Pulmonary artery endothelial cell (primary cell): Measurements from ENCODE around the gene MATN1. TPM values are rescaled to one million over a fixed set of nuclear protein-coding genes. Genes with fewer than 3 reads are reported as not detected.

ENCODE experiments used
- DNase-seq: peaks from one replicate; pipeline ENCODE4 v3.0.0-alpha.2; 2011; ENCODE audit warnings: low read depth, low spot score
- total RNA-seq: library from RNA; depleted of rRNA; stranded (reverse); fragments of >200 nt; gene quantifications from 2 replicates; pipeline ENCODE4 v1.2.3, GENCODE V29; 2014

The MATN1 gene
- total RNA-seq, 1 donor from 2014 or later = not detected

DNA sequence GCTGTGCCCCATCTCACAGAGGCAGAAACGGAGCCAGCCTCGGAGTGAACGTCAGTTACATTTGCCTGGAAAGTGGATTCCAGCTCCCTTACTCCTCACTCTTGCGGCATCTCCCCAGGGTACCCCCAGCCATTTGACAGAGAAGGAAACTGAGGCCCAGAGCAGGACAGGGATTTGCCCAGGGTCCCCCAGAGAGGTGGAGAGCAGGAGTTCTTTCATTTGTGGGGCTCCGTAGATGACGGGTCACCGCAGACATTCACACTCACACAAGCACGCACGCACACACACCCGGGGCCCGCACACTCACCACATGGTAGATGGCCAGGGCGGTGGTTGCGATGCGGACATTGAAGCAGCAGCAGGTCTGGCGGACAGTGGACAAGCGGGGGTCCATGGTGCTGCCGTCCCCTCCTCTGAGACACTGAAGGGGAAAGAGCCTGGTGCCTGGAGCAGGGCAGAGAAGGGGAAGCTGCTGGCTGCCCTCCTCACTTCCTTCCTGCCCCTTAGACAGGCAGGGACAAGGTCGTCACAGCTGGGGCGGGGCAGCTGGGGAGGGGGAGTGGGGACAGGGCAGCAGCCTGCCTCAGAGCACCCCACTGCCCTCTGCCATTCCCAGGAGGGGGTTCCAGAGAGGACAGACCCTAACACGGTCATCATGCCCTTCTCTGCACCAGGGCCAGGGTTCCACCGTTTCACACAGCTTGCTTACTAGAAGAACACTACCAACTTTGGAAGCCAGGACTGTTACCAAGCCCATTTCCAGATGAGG is 34.2 kb upstream of the MATN1 start, which contains the start of gene LAPTM5:
Gene LAPTM5, minus strand, starts transcription at position 423 of the 769 bp plus-strand sequence. Its CDS starts 29 bp downstream, at position 394.
- no peak for DNase-seq

DNA sequence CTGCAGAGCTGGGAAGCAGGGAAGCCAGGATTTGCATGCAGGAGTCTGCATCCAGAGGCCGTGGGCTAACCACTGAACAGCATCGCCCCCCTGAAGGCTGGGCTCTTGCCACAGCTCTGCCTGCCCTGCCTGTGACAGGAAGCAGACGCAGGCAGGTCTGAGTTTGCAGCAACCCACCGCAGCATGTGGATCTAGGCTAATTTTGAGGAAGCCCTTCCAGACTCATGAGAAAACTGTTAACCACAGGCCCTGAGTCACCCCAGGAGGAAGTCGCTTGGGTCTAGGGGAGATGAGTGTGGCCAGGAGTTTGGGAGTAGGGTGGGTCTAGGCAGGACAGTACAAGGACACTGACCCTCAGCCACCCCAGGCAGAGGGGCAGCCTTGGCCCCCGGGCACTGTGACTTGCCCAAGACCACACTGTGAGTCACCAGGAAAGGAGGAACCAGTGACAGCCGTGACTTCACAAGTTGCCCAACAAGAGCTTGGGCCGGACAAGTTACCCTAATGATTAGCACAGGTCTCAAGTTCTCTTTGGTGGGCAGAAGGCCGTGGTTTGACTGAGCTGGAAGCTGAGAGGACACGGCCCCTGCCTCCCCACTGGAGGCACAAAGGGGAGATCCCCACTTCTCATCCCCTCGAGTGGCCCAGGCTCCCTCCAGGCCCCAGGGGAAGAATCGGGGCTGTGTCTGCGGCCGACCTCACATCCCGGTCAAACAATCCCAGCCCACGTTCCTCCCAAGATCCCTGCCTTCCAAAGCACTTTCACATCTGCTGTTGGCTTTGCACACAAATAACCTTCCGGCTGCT is 33.4 kb upstream of the MATN1 start:
- no peak for DNase-seq

DNA sequence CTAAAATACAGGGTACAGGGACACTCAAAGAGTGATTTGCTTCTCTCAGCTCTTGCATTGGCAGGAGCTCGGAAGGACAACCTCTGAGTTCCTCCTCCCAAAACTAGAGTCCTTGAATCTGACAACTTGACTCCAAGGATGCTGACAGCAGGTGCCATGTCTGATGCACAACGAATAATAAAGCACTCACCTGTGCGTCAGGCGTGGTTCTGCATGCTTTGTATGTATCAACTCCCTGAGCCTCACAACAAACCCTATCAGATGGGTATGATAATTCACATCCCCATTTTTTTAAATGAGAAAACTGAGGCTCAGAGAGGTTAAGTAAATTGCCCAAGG is 32.8 kb upstream of the MATN1 start:
- DNase-seq = no peak

DNA sequence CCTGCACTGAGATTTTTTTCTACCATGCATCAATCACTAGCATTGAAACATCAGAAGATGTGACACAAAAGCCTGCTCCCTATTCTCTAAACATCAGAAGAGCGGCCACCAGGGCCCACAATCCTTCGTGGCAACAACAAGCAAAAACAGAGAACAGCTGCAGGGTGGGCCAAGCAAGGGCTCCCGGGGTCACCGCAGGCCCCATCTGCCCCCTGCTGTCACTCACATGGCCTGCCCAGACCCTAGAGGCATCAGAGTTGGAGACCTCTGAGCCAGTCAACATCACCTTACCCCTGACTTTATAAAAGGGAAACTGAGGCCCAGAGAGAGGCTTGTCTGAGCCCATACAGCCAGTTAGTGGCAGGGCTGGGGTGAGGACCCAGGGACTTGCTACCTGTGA is 32.4 kb upstream of the MATN1 start:
- no peak for DNase-seq

DNA sequence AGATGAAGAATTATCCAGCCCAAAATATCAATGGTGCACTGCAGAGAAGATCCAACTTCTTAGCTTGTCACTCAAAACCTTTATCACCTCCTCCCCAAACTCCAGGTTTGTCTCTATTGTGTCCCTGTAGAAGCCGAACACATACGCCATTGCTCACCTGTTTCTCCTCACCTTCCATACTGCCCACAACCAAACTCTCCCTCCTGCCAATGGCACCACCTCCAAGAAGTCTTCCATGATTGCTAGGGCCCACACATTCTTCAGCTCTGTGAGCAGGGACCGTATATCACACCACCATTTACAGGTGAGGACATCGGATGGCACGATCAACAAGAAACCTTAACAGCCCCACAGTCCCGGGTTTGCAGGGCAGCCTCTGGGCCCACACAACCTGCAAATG is 31.9 kb upstream of the MATN1 start:
- DNase-seq = no peak

DNA sequence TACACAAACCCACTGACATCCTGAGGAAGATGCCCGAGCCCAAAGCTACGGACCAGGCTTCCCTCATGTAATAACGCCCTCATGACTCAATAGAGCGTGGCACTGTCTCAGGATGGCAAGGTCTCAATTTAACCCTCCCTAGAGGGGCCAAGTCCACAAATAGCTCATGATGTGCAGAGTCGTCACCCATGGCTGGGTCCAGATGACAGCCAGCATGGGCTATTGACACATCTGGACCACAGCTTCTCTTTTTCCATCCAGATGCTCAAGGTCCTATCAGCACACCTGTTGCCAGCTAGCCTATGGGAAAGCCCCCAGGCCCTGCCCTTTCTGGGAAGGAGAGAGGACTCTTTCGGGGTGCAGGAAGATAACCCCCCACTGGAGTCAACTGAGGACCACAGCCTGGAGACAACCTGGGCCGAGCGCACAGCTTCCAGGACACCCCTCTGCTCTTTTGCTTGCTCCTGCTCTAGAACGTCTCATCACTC is 31.3 kb upstream of the MATN1 start:
- DNase-seq = no peak

DNA sequence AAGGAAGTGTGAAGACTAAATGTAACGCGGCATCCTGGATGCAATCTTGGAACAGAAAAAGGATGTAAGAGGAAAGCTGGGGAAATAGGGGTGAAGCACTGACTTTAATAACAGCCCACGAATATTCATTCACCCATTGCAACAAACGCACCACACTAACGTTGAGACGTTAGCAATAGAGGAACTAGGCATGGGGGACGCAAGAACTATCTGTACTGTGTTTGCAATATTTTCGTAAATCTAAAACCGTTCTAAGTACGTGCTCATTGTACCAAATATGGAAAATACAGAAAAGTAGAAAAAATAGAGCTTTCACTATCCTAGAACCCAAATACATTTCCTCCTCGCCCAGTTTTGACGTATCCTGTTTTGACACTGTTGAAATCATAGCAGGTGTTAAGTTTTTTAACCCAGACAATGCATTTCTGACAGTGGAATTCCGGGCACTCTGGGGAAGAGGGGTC is 30.3 kb upstream of the MATN1 start:
- no peak for DNase-seq

DNA sequence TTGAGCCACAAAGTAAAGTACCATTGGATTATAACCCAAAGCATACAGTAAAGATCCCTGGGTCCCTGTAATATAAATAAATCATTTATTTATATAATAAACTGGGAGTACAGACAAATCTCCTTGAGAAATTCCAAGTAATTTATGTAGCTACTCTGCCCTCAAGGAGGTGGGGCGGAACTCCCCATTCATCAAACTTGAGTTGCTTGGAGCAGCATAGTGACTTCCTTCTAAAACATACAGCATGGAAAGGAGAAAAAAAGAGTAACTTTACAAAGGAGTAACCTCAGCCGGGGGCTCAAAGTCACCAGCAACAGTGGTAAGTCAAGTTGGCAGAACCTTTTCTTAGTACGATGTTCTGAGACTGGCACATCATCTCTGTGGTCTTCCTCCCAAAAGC is 29.7 kb upstream of the MATN1 start:
- no peak for DNase-seq

DNA sequence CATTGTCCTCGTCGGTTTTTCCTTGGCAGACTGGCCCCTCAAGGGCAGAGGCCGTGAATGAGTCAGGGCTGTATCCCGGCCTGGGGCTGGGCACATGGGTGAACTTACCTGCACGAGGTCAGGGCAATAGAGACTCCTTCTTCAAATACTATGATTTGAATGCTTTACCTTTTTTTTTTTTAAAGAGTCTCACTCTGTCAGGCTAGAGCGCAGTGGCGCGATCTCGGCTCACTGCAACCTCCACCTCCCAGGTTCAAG is 29.2 kb upstream of the MATN1 start:
- no peak for DNase-seq

DNA sequence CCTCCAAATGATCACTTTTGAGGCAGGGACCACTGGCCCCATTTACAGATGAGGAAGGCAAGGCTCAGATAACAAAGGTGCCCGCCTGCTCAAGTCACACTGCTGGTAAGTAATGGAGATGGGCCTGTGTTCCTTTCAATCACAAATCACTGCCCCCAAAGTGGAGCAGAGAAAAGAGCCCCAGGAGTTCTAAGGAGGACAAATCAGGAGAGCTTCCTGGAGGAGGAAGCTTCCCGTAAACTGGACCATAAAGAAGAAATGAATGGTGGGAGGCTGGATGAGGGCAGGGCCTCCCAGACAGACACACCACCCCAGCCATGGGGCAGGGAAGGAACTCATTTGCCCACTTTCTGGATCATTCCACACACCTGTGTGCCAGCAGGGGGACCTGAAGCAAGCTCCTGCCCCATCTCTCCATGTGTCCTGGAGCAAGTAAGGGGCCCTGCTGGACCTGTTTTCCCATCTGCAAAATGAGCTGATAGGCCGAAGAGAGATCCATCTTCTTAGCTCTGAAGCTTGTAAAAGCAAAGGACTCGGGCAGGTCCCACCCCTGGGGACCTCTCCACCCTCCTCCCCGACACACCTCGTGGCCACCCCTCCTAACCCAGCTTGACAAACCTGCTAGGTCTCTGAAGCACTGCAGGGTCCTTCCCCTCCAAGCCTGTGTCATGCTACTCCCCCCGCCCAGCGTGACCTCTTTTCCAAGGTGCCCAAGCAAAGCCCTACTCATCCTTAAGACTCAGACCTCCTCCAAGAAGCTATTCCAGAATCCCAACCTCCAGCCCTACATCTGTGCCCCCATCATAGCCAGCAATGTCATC is 28.7 kb upstream of the MATN1 start:
- DNase-seq = no peak

DNA sequence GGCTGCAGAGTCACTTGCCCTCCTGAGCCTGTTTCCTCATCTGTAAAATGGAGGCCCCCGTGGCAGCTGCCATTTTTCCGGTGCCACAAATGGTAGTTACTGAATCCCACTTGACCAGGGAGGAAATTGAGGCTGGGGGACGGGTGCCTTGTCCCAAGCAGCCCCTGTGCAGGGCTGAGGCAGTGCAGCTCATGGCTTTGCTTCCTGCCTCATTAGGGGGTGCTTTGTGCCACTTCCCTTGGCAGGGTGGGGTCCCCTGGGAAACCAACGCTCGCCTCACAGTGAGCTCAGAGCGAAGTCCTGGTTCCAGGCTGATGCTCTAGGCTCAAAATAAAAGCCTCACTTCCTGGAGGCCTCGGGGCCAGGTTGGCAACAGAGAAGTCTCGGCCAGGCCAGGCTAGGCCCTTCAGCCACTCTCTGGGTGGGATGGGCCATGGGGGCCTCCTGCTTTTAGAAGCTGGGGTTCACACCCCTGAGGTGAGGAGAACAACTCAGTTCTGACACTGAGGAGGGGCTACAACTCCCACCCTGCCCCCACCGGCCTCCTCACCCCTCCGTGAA is 27.4 kb upstream of the MATN1 start:
- DNase-seq = no peak

DNA sequence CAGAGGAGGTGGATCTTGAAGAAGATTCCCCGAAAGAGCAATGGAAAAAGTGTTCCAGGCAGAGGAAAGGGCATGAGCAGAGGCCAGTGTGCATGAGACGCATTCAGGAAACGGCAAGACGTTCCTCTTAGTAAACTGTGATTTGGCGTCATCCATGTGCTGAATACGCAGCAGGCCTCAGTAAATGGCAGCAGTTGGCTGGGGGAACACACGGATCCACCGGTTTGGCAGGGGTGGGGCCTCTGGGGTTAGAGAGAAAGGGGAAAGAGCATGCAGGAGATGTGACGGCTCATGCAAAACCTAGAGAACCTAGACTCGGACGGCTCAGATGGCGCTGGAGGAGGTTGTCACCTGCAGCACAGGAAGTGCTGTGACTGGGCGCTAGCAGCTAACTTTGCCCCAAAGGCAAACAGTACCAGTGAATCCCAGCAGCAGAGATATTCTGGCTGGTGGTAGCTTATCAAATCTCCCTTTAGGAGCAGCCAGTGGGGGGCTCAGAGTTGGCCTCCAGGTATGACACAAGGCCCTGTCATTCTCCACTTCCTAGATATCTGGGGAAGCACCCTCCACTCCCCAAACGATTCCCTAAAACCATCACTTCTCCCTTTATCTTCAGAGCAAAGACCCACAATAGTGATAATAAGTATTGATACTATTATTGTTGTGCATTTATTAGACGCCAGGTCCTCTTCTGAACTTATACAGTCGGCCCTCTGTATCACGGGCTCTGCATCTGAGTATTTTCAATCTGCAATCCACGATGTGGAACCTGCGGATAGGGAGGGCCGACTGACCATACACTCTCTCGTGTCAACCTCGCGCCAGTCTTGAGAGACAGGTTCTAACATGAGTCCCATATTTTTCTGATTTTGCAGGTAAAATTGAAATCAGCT is 26.6 kb upstream of the MATN1 start:
- no peak for DNase-seq

DNA sequence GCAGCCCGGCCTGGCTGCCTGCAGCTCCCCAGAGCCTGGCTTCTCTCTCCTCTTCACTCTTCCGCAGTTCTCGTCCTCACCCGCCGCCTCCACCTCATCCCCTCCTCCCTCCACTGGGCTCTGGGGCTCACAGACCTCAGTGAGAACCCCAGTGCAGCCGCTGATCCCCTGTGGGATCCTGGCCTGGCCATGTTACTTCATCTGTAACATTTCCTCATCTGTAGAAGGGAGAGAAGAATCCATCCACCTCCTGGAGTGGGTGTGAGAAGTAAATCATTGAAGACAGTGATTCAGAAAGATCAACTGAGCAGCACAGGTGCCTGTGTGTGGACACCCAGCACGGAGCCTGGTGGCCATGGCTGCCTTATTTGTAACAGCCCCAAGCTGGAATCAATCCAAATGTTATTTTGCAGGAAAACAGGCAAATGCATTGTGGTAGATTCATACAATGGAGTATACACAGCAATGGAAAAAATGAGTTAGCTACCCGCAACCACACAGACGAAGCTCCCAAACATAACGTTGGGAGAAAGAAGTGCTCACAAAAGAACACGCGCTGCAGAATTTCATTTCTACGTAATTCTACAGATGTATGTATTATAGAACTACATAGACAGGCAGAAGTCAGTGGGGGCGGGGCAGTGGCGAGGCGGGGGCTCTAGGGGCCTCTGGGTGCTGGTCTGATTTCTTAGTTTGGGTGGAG is 25.5 kb upstream of the MATN1 start:
- no peak for DNase-seq

DNA sequence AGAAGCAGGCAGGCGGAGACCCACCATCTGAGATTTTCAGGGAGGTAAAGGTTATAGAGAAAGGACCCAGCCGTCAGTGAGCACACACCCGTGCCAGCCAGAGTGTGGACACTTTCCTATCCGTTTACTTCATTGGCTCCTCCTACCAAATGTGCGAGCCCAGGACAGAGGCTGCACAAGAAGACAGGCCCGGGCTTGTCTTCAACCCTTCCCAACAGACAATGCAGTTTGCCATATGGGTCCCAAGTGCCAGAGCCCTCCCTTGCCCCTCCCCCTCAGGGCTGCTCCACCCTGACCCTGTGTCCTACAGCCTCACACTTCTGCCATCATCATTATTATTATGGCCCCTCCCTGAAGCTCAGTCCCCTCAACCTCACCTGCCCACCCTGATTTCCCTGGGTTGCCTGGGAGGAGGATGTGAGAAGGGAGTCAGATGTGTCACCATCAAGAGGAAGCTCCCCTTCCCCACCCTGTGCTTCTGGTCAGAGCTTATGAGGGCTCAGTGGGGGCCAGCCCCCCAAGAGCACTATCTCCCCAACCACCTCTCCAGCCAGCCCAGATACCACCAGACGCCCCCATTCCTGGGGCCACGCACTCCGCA is 24.8 kb upstream of the MATN1 start:
- DNase-seq = no peak

DNA sequence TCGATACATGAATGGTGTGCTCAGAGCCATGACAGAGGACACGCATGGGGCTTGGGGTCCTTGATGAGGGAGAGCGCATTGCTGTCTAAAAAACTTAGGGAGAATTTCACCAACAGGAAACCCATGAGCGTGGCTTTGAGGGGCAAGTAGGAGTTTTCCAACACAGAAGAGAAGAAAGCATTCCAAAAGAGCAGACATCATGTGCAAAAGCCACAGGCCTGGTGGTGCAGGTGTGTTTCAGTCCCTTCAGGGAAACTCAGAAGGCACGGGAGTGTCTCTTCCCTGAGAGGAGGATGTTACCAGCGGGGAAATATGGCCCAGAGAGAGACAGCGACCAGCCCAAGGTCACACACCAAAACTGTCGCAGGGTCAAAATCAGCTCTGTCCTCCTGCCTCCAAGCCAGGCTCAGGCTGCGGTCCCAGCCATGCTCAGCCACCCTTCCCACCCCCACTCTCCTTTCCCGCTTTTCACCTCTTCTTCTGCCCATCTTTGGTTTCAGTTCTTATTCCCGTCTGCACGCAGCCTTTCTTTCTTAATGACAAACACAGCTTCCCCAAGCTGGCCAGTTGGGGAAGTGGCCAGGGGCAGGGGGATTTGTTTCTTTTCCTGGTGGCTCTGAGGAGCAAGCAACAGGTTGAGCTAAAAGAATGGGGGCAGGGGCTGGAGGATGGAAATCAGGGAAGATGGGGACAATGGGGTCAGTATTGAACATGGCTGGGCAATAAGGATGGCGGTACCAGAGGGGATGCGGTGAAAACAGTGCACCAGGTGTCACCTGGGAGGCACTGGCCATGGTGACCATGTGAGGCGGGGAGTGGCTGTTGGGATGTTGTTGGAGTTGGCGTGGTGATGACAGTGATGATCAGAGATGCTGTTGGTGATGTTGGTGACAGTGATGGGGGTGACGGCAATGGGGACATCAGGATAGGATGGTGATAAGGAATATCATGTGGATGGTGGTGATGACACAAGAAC is 23.9 kb upstream of the MATN1 start:
- DNase-seq = no peak

DNA sequence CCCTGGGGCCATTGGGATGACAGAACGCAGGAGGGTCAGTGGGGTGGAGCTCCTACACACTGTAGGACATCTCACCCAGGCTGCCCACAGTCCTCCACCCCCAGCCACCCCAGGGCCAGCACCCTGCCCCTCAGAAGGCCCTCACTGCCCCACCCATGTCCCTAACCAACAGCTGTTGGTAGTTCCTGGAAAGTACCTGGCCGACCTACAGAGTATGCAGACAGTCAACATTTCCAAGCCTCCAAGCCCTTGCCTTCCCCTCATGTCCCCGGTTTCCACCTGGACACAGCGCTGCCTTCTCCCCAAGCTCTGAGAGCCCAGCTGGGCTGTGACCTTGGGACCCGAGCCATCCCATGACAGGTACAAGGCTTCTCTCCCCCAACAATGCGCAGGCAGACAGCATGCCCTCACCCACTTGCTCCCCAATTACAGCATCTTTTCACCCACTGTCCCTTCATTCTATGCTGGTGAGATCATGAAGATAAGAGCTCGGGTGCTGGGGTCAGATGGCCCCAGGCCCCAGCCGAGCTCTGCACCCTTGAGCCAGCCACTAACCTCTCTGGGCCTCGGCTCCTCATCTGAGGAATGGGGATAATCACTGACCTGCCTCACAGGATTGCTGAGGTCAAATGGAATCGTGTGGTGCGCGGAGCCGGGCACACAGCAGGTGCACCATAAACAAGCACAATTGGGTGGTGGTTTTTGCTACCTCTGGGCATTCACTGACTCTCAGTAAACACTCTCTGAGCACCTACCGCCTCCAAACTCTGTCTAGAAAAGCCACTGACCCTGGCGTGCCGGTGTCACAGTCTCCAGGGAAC is 23.0 kb upstream of the MATN1 start:
- DNase-seq = no peak

DNA sequence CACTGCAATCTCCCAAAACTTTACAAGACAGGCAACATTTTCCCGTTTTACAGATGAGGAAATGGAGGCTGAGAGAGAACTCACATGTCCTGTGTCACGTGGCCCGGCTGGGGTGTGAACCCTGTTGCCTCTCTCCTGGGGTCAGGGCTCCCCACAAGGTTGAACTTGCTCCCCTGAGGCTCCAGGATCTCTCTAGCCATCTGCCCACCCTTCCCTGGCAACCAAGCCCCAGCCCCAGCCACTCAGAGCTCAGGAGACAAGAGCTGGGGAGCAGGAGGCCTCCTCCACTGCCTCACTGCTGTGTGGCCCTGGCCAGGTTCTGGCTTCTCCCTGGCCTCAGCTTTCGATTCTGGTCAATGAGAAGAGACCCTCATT is 22.4 kb upstream of the MATN1 start:
- no peak for DNase-seq
